HG02678 (cell line): ENCODE data around the gene ANO3.

Source experiments
- ATAC-seq: cut with Tn5 transposase; IDR thresholded peaks from one replicate; pipeline ENCODE4 v1.9.1; 2021; ENCODE audit warnings: mild to moderate bottlenecking, moderate library complexity; ENCODE audit not compliant: unreplicated experiment

ANO3 gene

GRCh38 chr11:26702406-26702805 lies 370.5 kb downstream of the ANO3 start:
- ATAC-seq = no peak

- no peak for ATAC-seq
Measured at GRCh38 chr11:26703411-26704191, 371.7 kb downstream of the ANO3 start.

GRCh38 chr11:26704249-26704648 lies 372.3 kb downstream of the ANO3 start:
- no peak for ATAC-seq

- ATAC-seq = no peak
Measured at GRCh38 chr11:26706181-26706580, 374.3 kb downstream of the ANO3 start.

GRCh38 chr11:26708736-26709456 lies 377.0 kb downstream of the ANO3 start:
- ATAC-seq = no peak

GRCh38 chr11:26710489-26710888 lies 378.6 kb downstream of the ANO3 start:
- ATAC-seq = no peak

GRCh38 chr11:26712497-26712896 lies 380.6 kb downstream of the ANO3 start:
- no peak for ATAC-seq
